ENCODE measurements around the gene SLC25A36.

The SLC25A36 gene

GRCh38 chr3:140953028-140953960 lies 11.7 kb downstream of the SLC25A36 start:
- H3K4me2 ChIP-seq (ENCODE audit: low read depth, low read length, poor library complexity, severe bottlenecking): no peak overlapping the region
- H3K79me2 ChIP-seq (ENCODE audit: insufficient read depth, low read length): peaks cover 99% of the 10 kb centered on the region
- H3K27me3 ChIP-seq (ENCODE audit: low read length): no peaks in the 10 kb centered on the region
- no peak overlapping the region for H3K9ac ChIP-seq (ENCODE audit: low read length)
- TF ChIP-seq EZH2phosphoT487 (conservative IDR thresholded peaks at IDR 0.05; ENCODE audit: low read length): no peak
- TF ChIP-seq, protein P1, sequence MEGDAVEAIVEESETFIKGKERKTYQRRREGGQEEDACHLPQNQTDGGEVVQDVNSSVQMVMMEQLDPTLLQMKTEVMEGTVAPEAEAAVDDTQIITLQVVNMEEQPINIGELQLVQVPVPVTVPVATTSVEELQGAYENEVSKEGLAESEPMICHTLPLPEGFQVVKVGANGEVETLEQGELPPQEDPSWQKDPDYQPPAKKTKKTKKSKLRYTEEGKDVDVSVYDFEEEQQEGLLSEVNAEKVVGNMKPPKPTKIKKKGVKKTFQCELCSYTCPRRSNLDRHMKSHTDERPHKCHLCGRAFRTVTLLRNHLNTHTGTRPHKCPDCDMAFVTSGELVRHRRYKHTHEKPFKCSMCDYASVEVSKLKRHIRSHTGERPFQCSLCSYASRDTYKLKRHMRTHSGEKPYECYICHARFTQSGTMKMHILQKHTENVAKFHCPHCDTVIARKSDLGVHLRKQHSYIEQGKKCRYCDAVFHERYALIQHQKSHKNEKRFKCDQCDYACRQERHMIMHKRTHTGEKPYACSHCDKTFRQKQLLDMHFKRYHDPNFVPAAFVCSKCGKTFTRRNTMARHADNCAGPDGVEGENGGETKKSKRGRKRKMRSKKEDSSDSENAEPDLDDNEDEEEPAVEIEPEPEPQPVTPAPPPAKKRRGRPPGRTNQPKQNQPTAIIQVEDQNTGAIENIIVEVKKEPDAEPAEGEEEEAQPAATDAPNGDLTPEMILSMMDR (IDR thresholded peaks at IDR 0.05; ENCODE audit: insufficient read depth, low read length, poor library complexity, severe bottlenecking): no peak
- no peak overlapping the region for H3K27ac ChIP-seq (ENCODE audit: low read depth, low read length)
- H3K36me3 ChIP-seq (ENCODE audit: low read length): peaks cover 16% of the 10 kb centered on the region; the same call in 1 of the 2 replicates
- peaks cover 65% of the 10 kb centered on the region for H4K20me1 ChIP-seq (ENCODE audit: low read depth, low read length)
- H3K4me3 ChIP-seq (ENCODE audit: insufficient read depth, low read length, poor library complexity, severe bottlenecking): no peak overlapping the region
- no peaks in the 10 kb centered on the region for H3K9me3 ChIP-seq (ENCODE audit: insufficient read depth, low read length)
- H2AFZ ChIP-seq (ENCODE audit: low read depth, low read length, severe bottlenecking): no peak overlapping the region
- H3F3A ChIP-seq (ENCODE audit: insufficient read depth): no peaks in the 10 kb centered on the region; the same call in 1 of the 2 replicates
- no peaks in the 10 kb centered on the region for H3K9me2 ChIP-seq (replicated peaks; ENCODE audit: insufficient read depth, low read length)

- no peak for TF ChIP-seq EZH2phosphoT487 (conservative IDR thresholded peaks at IDR 0.05; ENCODE audit: low read length)
- TF ChIP-seq, protein P1 (IDR thresholded peaks at IDR 0.05; ENCODE audit: insufficient read depth, low read length, poor library complexity, severe bottlenecking): no peak
- H2AFZ ChIP-seq (ENCODE audit: low read depth, low read length, severe bottlenecking): no peak overlapping the region
- H3K4me2 ChIP-seq (ENCODE audit: low read depth, low read length, poor library complexity, severe bottlenecking): no peak overlapping the region
- H3K9ac ChIP-seq (ENCODE audit: low read length): no peak overlapping the region
- peaks cover 24% of the 10 kb centered on the region; the same call in 1 of the 2 replicates for H3K36me3 ChIP-seq (ENCODE audit: low read length)
- no peak overlapping the region for H3K27ac ChIP-seq (ENCODE audit: low read depth, low read length)
- H3K27me3 ChIP-seq (ENCODE audit: low read length): no peaks in the 10 kb centered on the region
- no peak overlapping the region for H3K4me3 ChIP-seq (ENCODE audit: insufficient read depth, low read length, poor library complexity, severe bottlenecking)
- no peaks in the 10 kb centered on the region for H3K9me3 ChIP-seq (ENCODE audit: insufficient read depth, low read length)
- H4K20me1 ChIP-seq (ENCODE audit: low read depth, low read length): peaks cover 56% of the 10 kb centered on the region
- H3F3A ChIP-seq (ENCODE audit: insufficient read depth): no peaks in the 10 kb centered on the region; the same call in 1 of the 2 replicates
- peaks cover 90% of the 10 kb centered on the region for H3K79me2 ChIP-seq (ENCODE audit: insufficient read depth, low read length)
- H3K9me2 ChIP-seq (replicated peaks; ENCODE audit: insufficient read depth, low read length): no peaks in the 10 kb centered on the region
Measured at GRCh38 chr3:140954576-140954975, 12.9 kb downstream of the SLC25A36 start.

DNA sequence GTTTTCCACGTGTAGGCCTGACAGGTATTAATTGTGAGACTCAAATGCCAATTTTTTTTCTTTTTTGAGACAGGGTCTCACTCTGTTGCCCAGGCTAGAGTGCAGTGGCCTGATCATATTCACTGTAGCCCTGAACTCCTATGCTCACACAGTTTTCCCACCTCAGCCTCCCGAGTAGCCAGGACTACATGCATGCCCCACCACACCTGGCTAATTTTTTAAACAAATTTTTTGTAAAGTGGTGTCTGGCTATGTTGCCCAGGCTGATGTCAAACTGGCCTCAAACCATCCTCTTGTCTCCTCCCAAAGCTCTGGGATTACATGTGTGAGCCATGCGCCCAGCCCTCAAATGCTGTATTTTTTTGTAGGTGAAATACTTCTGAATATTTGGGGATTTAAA lies 14.0 kb downstream of the SLC25A36 start:
- H3K4me3 ChIP-seq (ENCODE audit: insufficient read depth, low read length, poor library complexity, severe bottlenecking): no peak overlapping the region
- no peak overlapping the region for H3K27ac ChIP-seq (ENCODE audit: low read depth, low read length)
- no peaks in the 10 kb centered on the region; the same call in 1 of the 2 replicates for H3F3A ChIP-seq (ENCODE audit: insufficient read depth)
- no peak overlapping the region for H3K9ac ChIP-seq (ENCODE audit: low read length)
- peaks cover 28% of the 10 kb centered on the region; the same call in 1 of the 2 replicates for H3K36me3 ChIP-seq (ENCODE audit: low read length)
- peaks cover 46% of the 10 kb centered on the region for H4K20me1 ChIP-seq (ENCODE audit: low read depth, low read length)
- peaks cover 79% of the 10 kb centered on the region for H3K79me2 ChIP-seq (ENCODE audit: insufficient read depth, low read length)
- H3K9me3 ChIP-seq (ENCODE audit: insufficient read depth, low read length): no peaks in the 10 kb centered on the region
- H3K27me3 ChIP-seq (ENCODE audit: low read length): no peaks in the 10 kb centered on the region
- H3K4me2 ChIP-seq (ENCODE audit: low read depth, low read length, poor library complexity, severe bottlenecking): no peak overlapping the region
- H3K9me2 ChIP-seq (replicated peaks; ENCODE audit: insufficient read depth, low read length): no peaks in the 10 kb centered on the region
- H2AFZ ChIP-seq (ENCODE audit: low read depth, low read length, severe bottlenecking): no peak overlapping the region
- TF ChIP-seq, protein P1 (IDR thresholded peaks at IDR 0.05; ENCODE audit: insufficient read depth, low read length, poor library complexity, severe bottlenecking): no peak
- no peak for TF ChIP-seq EZH2phosphoT487 (conservative IDR thresholded peaks at IDR 0.05; ENCODE audit: low read length)
